ENCODE measurements around the gene ANKRD36.
"Not testable (repeated sequence)": the region's sequence is repeated elsewhere in the genome, so short reads cannot be mapped to it uniquely, and the experiment has no call there.

The ANKRD36 gene

GRCh38 chr2:97093983-97094771 is 18.8 kb upstream of the ANKRD36 start:
- H3K4me3 ChIP-seq (ENCODE audit: low read depth, low read length): peak overlapping the region; percentile 31

GRCh38 chr2:97094772-97095611 is 18.0 kb upstream of the ANKRD36 start, which contains the start of gene FAHD2B:
TSS of gene FAHD2B (minus strand) at chr2:97094882. CDS start at chr2:97091706, 3,176 bp downstream.
- in situ Hi-C loops (cut with HindIII; ENCODE audit: low sequenced_read_pairs); DNase-seq (ENCODE audit: low read depth): not testable (repeated sequence)
- H3K4me3 ChIP-seq (ENCODE audit: low read depth, low read length): peak within 1 kb of the TSS; percentile 31

More at GRCh38 chr2:97093983-97094771, 18.8 kb upstream of the ANKRD36 start:
- in situ Hi-C loops (cut with HindIII; ENCODE audit: low sequenced_read_pairs); DNase-seq (ENCODE audit: low read depth): not testable (repeated sequence)

DNA sequence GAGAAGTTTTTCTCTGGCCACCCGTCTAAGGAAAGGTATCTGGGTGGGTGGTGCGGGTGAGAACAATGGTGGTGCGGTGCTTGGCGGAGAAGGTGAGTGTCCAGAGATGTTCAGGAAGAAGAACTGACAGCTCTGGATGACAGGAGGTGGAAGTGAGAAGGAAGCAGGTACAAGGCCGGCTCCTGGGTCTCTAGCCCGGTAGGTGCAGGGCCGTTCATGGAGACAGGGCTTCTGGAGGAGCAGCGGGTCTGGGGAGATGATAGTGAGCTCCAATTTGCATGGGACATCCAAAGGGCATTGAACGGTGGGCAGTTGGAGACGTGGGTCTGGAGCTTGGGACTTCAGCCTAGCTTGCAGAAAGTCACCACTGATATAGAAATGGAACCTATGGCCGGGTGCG is 17.3 kb upstream of the ANKRD36 start:
- in situ Hi-C loops (cut with HindIII; ENCODE audit: low sequenced_read_pairs): no loop called here
- TF ChIP-seq, protein P1, sequence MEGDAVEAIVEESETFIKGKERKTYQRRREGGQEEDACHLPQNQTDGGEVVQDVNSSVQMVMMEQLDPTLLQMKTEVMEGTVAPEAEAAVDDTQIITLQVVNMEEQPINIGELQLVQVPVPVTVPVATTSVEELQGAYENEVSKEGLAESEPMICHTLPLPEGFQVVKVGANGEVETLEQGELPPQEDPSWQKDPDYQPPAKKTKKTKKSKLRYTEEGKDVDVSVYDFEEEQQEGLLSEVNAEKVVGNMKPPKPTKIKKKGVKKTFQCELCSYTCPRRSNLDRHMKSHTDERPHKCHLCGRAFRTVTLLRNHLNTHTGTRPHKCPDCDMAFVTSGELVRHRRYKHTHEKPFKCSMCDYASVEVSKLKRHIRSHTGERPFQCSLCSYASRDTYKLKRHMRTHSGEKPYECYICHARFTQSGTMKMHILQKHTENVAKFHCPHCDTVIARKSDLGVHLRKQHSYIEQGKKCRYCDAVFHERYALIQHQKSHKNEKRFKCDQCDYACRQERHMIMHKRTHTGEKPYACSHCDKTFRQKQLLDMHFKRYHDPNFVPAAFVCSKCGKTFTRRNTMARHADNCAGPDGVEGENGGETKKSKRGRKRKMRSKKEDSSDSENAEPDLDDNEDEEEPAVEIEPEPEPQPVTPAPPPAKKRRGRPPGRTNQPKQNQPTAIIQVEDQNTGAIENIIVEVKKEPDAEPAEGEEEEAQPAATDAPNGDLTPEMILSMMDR (IDR thresholded peaks at IDR 0.05; ENCODE audit: low read depth, low read length, missing control alignments): no peak
- H3K4me3 ChIP-seq (ENCODE audit: low read depth, low read length): no peak overlapping the region
- DNase-seq (ENCODE audit: low read depth): no peak

DNA sequence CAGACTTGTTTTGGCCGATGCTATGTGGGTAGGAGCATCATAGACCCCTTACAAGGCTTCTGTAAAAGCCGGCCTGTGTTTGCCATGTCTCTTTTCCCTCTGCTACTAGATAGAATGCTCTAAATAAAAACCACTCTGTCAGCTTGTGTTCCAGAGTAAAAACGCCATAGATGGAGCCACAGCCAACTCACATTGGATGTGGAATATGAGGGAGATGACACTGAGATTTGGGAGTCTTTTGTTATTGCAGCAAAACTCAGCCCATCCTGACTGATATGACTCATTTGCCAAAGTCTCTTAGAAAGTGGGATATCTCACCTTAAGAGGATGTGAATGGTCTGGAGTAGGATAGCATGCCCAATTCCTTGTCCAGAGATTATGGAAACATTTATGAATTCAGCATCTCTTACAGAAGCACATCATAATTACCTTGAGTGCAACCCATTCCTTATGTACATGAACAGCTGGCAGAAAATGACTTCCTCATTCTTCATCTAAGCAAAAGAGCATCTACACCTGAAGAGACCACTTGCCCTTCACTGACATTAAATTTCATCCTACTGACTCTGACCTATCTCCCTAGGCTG is 14.1 kb upstream of the ANKRD36 start:
- H3K4me3 ChIP-seq (ENCODE audit: low read depth, low read length); in situ Hi-C loops (cut with HindIII; ENCODE audit: low sequenced_read_pairs); DNase-seq (ENCODE audit: low read depth): not testable (repeated sequence)

DNA sequence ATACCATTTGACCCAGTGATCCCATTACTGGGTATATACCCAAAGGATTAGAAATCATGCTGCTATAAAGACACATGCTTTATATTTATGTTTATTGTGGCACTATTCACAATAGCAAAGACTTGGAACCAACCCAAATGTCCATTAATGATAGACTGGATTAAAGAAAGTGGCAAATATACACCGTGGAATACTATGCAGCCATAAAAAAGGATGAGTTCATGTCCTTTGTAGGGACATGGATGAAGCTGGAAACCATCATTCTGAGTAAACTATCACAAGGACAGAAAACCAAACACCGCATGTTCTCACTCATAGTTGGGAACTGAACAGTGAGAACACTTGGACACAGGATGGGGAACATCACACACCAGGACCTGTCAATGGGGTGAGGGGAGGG is 6.1 kb upstream of the ANKRD36 start:
- DNase-seq (ENCODE audit: low read depth); H3K4me3 ChIP-seq (ENCODE audit: low read depth, low read length); in situ Hi-C loops (cut with HindIII; ENCODE audit: low sequenced_read_pairs): not testable (repeated sequence)

DNA sequence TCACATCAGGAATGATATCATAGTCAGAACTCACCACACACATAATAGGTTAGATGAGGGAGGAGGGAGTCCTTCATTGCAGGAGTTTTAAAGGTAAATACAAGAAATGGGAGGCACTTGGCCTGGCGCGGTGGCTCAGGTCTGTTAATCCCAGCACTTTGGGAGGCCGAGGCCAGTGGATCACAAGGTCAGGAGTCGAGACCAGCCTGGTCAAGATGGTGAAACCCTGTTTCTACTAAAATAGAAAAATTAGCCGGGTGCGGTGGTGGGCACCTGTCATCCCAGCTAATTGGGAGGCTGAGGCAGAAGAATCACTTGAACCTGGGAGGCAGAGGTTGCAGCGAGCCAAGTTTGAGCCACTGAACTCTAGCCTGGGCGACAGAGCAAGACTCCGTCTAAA is 1.7 kb upstream of the ANKRD36 start:
- DNase-seq (ENCODE audit: low read depth): not testable (repeated sequence)

DNA sequence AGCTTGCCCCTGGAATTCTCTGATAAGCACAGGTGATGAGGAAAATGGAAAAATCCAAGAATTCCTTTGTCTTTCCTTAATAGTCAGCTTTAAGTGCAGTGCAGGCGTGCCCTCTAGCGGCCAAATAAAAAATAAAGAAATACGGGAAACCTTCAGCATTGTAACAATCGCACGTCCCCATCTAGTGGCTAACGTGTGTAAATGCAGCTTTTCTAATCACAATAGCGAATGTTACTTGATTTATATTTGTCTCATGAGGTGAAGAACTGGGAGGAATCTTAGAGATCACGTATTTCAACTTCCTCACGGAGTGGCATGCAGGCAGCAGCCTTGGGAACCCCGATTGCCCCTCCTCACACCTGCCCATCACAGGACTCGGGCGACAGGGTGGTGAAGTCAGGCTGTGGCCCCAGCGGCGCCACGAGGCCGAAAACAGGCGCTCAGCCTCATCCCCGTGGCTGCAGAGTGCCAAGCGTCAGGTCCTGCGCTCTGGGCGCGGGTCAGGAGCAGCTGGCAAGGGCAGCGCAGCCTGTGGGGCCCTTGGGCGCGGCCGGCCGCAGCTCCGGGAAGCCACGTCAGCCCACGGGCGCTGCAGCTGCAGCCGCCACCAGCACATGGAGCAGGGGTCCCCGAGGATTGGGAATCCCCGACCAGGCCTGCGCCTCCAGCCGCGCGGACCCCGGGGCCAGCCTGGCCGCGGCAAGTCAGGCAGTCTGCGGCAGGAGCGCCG is 468 bp upstream of the ANKRD36 start:
- DNase-seq (ENCODE audit: low read depth): peak; percentile 6
- in situ Hi-C loops (cut with HindIII; ENCODE audit: low sequenced_read_pairs): not testable (repeated sequence)
- TF ChIP-seq, protein P1 (IDR thresholded peaks at IDR 0.05; ENCODE audit: low read depth, low read length, missing control alignments): peak; percentile 66
- peak overlapping the region; percentile 59 for H3K4me3 ChIP-seq (ENCODE audit: low read depth, low read length)

More for the DNA sequence above, 1.7 kb upstream of the ANKRD36 start:
- in situ Hi-C loops (cut with HindIII; ENCODE audit: low sequenced_read_pairs); H3K4me3 ChIP-seq (ENCODE audit: low read depth, low read length): not testable (repeated sequence)

DNA sequence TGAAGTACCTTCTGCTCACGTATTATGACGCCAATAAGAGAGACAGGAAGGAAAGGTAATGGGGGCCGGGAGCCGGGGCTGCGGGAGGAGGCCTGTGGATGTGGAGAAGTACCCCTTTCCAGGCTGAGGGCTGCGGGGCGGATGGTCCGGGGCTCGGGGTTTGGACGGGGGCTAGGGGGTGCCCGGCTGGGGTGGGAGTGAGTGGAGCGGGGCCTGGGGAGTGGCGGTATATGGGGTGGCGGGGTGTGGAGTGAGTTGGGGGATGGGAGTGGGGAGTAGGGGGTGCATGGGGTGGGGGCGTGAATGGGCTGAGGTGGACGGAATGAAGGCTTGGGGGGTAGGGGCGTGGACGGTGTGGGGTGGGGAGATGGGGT is 916 bp downstream of the ANKRD36 start:
- in situ Hi-C loops (cut with HindIII; ENCODE audit: low sequenced_read_pairs); DNase-seq (ENCODE audit: low read depth): not testable (repeated sequence)
- peak overlapping the region; percentile 59 for H3K4me3 ChIP-seq (ENCODE audit: low read depth, low read length)

DNA sequence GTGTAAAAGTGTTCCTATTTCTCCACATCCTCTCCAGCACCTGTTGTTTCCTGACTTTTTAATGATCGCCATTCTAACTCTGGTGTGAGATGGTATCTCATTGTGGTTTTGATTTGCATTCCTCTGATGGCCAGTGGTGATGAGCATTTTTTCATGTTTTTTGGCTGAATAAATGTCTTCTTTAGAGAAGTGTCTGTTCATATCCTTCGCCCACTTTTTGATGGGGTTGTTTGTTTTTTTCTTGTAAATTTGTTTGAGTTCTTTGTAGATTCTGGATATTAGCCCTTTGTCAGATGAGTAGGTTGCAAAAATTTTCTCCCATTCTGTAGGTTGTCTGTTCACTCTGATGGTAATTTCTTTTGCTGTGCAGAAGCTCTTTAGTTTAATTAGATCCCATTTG is 16.1 kb downstream of the ANKRD36 start:
- H3K4me3 ChIP-seq (ENCODE audit: low read depth, low read length); in situ Hi-C loops (cut with HindIII; ENCODE audit: low sequenced_read_pairs); DNase-seq (ENCODE audit: low read depth): not testable (repeated sequence)

GRCh38 chr2:97144016-97144415 is 31.1 kb downstream of the ANKRD36 start:
- DNase-seq (ENCODE audit: low read depth); H3K4me3 ChIP-seq (ENCODE audit: low read depth, low read length); in situ Hi-C loops (cut with HindIII; ENCODE audit: low sequenced_read_pairs): not testable (repeated sequence)

DNA sequence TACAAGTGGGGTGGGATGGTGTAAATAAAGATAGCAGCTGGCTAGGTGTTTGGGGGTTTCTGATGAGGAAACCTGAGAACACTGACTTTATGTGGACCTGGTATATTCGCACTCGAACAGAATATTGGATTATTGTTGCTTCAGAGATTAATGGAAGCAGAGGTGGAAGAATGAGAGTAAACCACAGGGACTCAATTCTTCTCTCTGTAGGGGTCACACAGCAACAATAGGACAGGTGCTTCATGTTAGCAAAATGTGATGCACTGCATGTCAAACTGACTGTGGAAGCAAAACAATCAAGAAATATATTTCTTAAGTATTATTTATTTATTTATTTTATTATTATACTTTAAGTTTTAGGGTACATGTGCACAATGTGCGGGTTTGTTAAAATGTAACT is 53.6 kb downstream of the ANKRD36 start:
- DNase-seq (ENCODE audit: low read depth); H3K4me3 ChIP-seq (ENCODE audit: low read depth, low read length); in situ Hi-C loops (cut with HindIII; ENCODE audit: low sequenced_read_pairs): not testable (repeated sequence)

GRCh38 chr2:97167938-97168337 is 55.0 kb downstream of the ANKRD36 start:
- DNase-seq (ENCODE audit: low read depth); H3K4me3 ChIP-seq (ENCODE audit: low read depth, low read length); in situ Hi-C loops (cut with HindIII; ENCODE audit: low sequenced_read_pairs): not testable (repeated sequence)

DNA sequence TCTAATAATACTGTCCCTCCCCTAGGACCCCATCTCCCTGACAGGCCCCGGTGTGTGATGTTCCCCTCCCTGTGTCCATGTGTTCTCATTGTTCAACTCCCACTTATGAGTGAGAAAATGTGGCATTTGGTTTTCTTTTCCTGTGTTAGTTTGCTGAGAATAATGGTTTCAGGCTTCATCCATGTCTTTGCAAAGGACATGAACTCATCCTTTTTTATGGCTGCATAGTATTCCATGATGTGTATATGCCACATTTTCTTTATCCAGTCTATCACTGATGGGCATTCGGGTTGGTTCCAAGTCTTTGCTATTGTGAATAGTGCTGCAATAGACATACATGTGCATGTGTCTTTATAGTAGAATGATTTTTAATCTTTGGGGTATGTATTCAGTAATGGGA is 55.6 kb downstream of the ANKRD36 start:
- H3K4me3 ChIP-seq (ENCODE audit: low read depth, low read length); DNase-seq (ENCODE audit: low read depth); in situ Hi-C loops (cut with HindIII; ENCODE audit: low sequenced_read_pairs): not testable (repeated sequence)

DNA sequence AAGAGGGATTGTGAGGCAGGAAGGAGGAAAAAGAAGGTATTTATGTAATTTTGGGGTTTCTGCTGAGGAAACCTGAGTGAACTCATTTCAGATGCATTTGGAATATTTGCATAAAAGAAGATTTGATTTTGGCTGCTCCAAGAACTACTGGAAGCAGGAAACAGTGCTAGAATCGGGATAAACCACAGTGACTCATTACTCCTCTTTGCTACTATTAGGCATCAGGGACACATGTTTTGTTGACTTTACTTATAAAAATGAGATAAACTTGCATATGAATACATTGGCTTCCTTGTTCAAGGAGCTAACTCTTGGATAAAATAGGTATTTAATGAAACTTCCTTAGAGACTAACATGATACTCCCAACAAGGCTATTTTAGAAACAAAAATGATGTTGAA is 67.4 kb downstream of the ANKRD36 start:
- DNase-seq (ENCODE audit: low read depth); in situ Hi-C loops (cut with HindIII; ENCODE audit: low sequenced_read_pairs); H3K4me3 ChIP-seq (ENCODE audit: low read depth, low read length): not testable (repeated sequence)
